Activated naive CD4-positive, alpha-beta T cell treated with Interleukin-2 at 50 U/mL for 16 hours (primary cell): ENCODE data around the gene SORBS1.

Experiments used
- DNase-seq: peaks from one replicate; pipeline ENCODE4 v3.0.0-alpha.2; 2020

SORBS1 gene

GRCh38 chr10:95564291-95564690 is 3.1 kb upstream of the SORBS1 start:
- no peak for DNase-seq

GRCh38 chr10:95562341-95562965 is 1.3 kb upstream of the SORBS1 start:
- DNase-seq, result no peak

GRCh38 chr10:95561864-95562177 is 650 bp upstream of the SORBS1 start:
- no peak for DNase-seq

- peak; percentile 50 for DNase-seq
Measured at GRCh38 chr10:95560278-95561176, 644 bp downstream of the SORBS1 start.

- DNase-seq, result no peak
Measured at GRCh38 chr10:95559896-95560277, 1.3 kb downstream of the SORBS1 start.

GRCh38 chr10:95559471-95559870 is 1.7 kb downstream of the SORBS1 start:
- no peak for DNase-seq

- no peak for DNase-seq
Measured at GRCh38 chr10:95558593-95559320, 2.4 kb downstream of the SORBS1 start.

GRCh38 chr10:95556994-95557767 is 4.0 kb downstream of the SORBS1 start:
- DNase-seq, result no peak

GRCh38 chr10:95553674-95554073 is 7.5 kb downstream of the SORBS1 start:
- no peak for DNase-seq

GRCh38 chr10:95552679-95553342 is 8.4 kb downstream of the SORBS1 start:
- no peak for DNase-seq

- no peak for DNase-seq
Measured at GRCh38 chr10:95550073-95550672, 11.0 kb downstream of the SORBS1 start.

- no peak for DNase-seq
Measured at GRCh38 chr10:95547791-95548435, 13.3 kb downstream of the SORBS1 start.

GRCh38 chr10:95547197-95547596 is 14.0 kb downstream of the SORBS1 start:
- DNase-seq, result no peak

GRCh38 chr10:95545981-95546380 is 15.2 kb downstream of the SORBS1 start:
- no peak for DNase-seq

GRCh38 chr10:95544783-95545500 is 16.2 kb downstream of the SORBS1 start:
- no peak for DNase-seq

- DNase-seq, result no peak
Measured at GRCh38 chr10:95543459-95543858, 17.7 kb downstream of the SORBS1 start.

- no peak for DNase-seq
Measured at GRCh38 chr10:95542761-95543160, 18.4 kb downstream of the SORBS1 start.

GRCh38 chr10:95542330-95542729 is 18.8 kb downstream of the SORBS1 start:
- DNase-seq, result no peak

GRCh38 chr10:95540514-95541052 is 20.6 kb downstream of the SORBS1 start:
- DNase-seq, result no peak

GRCh38 chr10:95539560-95540284 is 21.4 kb downstream of the SORBS1 start:
- DNase-seq, result no peak
